Measurements from ENCODE around the gene AGO3.

DNA sequence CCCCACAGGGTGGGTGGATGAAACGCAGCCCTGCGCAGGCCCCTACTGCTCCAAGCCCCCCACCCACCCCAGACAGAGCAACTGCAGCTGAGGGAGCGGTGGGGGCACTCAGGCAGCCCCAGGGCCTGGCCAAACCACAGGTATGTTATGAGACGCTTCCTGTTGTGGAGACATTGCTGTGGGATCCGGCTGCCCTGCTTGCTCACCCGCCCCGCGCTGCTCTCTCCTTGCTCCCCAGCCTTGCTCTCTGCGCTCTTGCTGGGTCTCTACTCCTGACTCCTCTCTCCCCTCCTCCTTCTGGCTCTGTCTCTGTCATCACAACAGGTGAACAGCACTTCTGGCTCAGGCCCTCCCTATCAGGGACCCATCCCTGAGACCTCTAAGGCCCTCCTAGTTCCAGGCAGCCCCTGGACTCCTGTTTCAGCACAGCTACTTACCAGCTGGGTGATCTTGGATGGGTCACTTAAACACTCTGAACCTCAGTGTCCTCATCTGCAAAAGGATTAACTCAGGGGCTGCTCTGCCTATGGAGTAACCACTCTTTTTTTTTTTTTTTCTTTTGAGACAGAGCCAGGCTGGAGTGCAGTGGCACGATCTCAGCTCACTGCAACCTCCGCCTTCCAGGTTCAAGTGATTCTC, 178.3 kb downstream of the AGO3 start:
- TF ChIP-seq POLR2A (IDR thresholded peaks at IDR 0.05): no peak
- no peak for TF ChIP-seq POLR2AphosphoS5 (IDR thresholded peaks at IDR 0.05)
